Ishikawa (cell line): Measurements from ENCODE around the gene ARMC9.

ENCODE experiments used
- CEBPB ChIP-seq: IDR thresholded peaks from 2 replicates; pipeline ENCODE4 v1.6.1; 2012
- CREB1 ChIP-seq: IDR thresholded peaks from 2 replicates; pipeline ENCODE4 v1.6.1; 2012; ENCODE audit warnings: low read depth
- EP300 ChIP-seq: IDR thresholded peaks from 2 replicates; pipeline ENCODE4 v1.6.1; 2012; ENCODE audit warnings: borderline replicate concordance
- MAX ChIP-seq: IDR thresholded peaks from 2 replicates; pipeline ENCODE4 v1.6.1; 2012
- RAD21 ChIP-seq: IDR thresholded peaks from 2 replicates; pipeline ENCODE4 v1.6.1; 2012; ENCODE audit warnings: low read depth
- REST ChIP-seq: IDR thresholded peaks from 2 replicates; pipeline ENCODE4 v1.6.1; 2012; ENCODE audit warnings: low read depth, mild to moderate bottlenecking
- TAF1 ChIP-seq: IDR thresholded peaks from 2 replicates; pipeline ENCODE4 v1.6.1; 2012; ENCODE audit warnings: low read depth, mild to moderate bottlenecking
- YY1 ChIP-seq: IDR thresholded peaks from 2 replicates; pipeline ENCODE4 v1.6.1; 2012; ENCODE audit warnings: low read depth

GRCh38 chr2:231160701-231161100, 37.7 kb upstream of the ARMC9 start:
- TF ChIP-seq CREB1 (no peak), CEBPB (no peak), EP300 (no peak), YY1 (no peak), REST (no peak), MAX (no peak), TAF1 (no peak), RAD21 (no peak)
